HG02943 (cell line): Measurements from ENCODE around the gene EIF2AK2.
"Not testable (repeated sequence)": the region's sequence is repeated elsewhere in the genome, so short reads cannot be mapped to it uniquely, and the experiment has no call there.

ENCODE experiments used
- ATAC-seq: cut with Tn5 transposase; IDR thresholded peaks from one replicate; pipeline ENCODE4 v1.9.1; 2021; ENCODE audit warnings: mild to moderate bottlenecking, low read depth, moderate library complexity; ENCODE audit not compliant: unreplicated experiment

The EIF2AK2 gene

DNA sequence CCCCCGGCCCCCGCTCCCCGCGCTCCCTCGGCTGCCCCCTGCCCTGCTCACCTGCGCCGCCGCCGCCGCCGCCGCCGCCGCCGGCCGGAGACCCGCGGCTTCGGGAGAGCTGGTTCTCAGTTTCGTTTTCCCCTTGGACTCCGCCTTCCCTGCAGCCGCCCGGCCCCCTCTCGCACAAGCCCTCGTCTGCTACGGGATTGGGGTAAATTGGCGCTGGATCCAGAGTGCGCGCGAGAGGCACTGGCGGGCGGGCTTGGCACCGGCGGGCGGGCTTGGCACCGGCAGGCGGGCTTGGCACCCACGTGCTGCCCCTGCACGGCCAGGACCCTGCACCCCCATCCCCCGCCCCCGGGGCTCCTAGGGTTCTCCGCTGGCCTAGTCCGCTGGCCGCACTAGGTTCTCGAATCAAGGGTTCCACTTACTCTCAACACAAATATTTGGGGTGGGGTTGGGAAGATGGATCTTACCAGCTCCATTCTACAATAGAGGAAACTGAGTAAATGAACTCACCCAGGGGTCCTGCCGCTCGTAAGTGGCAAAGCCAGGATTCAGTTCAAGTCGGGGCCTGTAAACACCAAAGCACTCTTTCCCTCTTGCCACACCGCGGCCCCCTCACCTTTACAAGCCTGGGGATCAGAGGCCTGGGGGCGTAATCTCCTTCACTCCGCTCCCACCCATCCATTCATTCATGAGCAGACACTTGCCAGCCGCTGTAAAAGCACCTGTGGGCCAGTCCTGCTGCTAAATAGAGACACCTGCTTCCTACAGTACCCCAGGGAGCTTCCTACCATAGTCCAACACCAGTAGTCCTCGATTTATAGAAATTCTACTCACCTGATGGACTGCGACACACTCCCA lies at the start of gene EIF2AK2:
EIF2AK2 (minus strand) TSS at position 124 of the 858 bp plus-strand sequence. CDS start 9,174 bp downstream, outside the sequence.
- ATAC-seq = peak; percentile 85

DNA sequence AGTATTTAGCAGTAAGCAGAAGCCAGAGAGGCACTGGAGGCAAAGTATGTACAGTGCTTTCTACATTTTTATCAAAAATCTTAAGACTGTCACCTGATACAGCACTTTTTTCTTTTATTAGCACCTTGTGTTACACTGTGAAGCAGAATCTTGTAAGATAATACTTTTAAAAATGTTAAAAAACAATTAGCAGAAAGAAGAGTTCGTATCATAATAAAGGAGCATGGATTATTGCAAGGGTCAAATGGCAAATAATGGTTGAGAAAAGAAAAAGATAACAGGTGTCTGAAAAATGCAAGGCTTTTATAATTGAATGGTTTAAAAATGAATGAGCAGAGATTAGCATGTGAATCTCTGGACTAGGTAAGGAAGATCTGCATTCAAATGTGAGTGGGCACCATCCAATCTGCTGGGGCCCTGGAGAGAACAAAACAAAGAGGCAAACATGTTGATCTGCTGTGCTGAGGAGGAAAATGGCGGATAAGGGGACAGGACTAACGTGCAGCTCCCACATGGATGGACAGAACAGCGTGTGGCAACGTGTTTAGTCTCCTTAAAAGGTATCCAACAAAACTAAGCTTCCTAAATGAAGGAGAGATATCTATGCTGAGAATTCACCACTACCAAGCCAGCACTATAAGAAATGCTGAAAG lies 49.0 kb upstream of the EIF2AK2 start:
- ATAC-seq = no peak

DNA sequence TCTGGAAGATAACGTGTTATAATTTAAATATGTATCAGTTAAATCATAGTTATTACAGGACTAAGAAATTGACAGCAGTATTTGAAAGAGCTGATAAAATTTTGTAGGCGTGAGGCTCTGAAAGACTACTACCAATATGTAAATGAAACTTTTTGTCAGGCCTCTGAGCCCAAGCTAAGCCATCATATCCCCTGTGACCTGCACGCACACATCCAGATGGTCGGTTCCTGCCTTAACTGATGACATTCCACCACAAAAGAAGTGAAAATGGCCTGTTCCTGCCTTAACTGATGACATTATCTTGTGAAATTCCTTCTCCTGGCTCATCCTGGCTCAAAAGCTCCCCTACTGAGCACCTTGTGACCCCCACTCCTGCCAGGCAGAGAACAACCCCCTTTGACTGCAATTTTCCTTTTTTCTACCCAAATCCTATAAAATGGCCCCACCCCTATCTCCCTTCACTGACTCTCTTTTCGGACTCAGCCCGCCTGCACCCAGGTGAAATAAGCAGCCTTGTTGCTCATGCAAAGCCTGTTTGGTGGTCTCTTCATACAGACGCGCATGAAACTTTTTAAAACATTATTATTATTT lies 48.4 kb upstream of the EIF2AK2 start:
- not testable (repeated sequence) for ATAC-seq

DNA sequence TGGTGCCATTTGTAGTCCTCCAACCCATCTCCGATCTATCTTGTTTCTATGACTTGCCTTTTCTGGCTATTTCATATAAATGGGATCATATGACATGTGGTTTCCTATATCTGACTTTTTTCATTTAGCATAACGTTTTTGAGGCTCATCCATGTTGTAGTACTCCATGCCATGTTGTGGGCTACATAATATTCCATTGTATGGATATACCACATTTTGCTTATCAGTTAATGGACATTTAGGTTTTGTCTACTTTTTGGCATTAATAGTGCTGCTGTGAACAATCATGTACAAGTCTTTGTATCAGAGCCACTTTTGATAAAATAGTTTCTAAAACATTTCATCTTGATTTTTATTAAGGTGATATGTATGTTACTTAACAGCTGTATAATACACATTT lies 46.9 kb upstream of the EIF2AK2 start:
- no peak for ATAC-seq

GRCh38 chr2:37201766-37202165 lies 45.0 kb upstream of the EIF2AK2 start:
- ATAC-seq = no peak

- ATAC-seq = no peak
Measured at GRCh38 chr2:37201208-37201607, 44.4 kb upstream of the EIF2AK2 start.

GRCh38 chr2:37198681-37199065 lies 41.9 kb upstream of the EIF2AK2 start:
- ATAC-seq = no peak

DNA sequence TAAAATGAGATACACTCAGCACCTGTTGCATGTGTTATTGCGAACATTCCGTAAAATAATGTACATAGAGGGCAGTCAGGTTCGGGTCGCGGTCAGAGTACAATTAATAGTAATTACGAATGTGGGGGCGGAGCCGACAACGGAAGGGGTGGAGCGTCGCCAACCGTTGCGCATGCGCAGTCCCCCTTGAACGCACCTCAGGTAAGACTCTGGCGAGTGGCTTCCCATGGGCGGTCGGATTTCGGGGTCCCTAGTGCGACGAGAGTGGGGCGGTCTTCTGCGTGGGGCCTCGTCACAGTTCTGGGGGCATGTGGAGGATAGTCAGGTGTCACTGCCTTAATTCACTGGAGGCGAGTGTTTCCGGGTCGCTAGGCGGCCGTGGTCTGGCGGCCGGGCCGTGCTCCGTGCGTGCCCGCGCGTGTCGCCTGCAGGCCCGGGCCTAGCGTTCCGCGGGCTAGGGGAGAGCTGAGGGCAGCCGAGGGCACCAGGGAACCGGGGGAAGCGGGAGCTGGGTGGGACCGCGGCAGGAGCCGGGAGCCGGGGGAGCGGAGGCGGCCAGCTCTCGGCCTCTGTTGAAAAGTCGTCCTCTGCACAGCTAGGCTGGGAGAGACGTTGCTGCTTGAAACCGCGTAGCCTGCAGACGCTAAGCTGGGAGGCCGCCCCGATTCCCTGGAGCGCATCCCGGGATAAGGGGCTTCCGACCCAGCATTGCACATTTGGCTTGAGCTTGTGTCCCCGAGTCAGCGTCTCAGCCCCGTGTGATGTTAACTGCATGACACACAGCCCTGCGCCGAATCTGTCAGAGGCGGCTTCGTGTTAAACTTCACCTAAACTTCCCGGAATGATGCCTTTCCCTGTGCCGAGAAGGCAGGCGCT lies 39.8 kb upstream of the EIF2AK2 start, which contains the start of gene CEBPZOS:
CEBPZOS (plus strand) TSS at position 177 of the 876 bp plus-strand sequence. CDS start 3,209 bp downstream, outside the sequence.
- peak; percentile 83 for ATAC-seq

DNA sequence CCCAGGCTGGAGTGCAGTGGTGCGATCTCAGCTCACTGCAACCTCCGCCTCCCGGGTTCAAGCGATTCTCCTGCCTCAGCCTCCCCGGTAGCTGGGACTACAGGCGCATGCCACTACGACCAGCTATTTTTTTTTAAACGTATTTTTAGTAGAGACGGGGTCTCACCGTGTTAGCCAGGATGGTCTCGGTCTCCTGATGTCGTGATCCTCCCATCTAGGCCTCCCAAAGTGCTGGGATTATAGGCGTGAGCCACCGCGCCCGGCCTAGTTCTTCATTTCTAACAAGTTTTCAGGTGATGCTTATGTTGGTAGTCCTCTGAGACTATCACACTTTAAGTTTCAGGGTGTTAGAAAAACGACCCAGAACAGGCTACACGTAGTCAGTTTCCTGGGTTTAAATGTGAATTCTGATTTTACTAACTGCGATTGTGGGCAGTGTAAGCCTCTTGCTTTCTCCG lies 39.1 kb upstream of the EIF2AK2 start:
- ATAC-seq = not testable (repeated sequence)

GRCh38 chr2:37192551-37192950 lies 35.8 kb upstream of the EIF2AK2 start:
- no peak for ATAC-seq

- no peak for ATAC-seq
Measured at GRCh38 chr2:37191747-37192146, 35.0 kb upstream of the EIF2AK2 start.

- no peak for ATAC-seq
Measured at GRCh38 chr2:37191253-37191652, 34.5 kb upstream of the EIF2AK2 start.

DNA sequence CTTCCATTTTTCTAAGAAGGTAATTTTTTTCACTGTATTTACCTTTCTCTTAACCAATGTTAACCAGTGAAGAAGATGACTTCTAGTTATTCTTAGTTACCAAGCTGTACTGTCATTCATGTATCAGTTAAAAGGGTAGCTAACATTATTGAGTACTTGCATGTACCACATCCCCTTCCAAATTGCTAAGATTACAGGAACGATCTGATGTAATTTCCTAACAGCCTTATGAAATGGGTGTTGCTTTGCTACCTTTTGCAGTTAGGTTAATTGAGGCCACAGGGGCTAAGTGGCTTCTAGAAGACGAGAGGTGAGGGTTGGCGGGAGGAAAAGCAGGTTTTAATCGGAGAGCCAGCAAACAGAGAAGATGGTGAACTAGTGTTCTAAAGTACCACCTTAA lies 33.5 kb upstream of the EIF2AK2 start:
- ATAC-seq = no peak

GRCh38 chr2:37189452-37190153 lies 32.8 kb upstream of the EIF2AK2 start:
- no peak for ATAC-seq

GRCh38 chr2:37188570-37188969 lies 31.8 kb upstream of the EIF2AK2 start, which contains the start of gene SULT6B1:
SULT6B1 (minus strand) TSS chr2:37188670; CDS start chr2:37188640, 30 bp downstream.
- no peak for ATAC-seq

- no peak for ATAC-seq
Measured at GRCh38 chr2:37181726-37182684, 25.2 kb upstream of the EIF2AK2 start.

DNA sequence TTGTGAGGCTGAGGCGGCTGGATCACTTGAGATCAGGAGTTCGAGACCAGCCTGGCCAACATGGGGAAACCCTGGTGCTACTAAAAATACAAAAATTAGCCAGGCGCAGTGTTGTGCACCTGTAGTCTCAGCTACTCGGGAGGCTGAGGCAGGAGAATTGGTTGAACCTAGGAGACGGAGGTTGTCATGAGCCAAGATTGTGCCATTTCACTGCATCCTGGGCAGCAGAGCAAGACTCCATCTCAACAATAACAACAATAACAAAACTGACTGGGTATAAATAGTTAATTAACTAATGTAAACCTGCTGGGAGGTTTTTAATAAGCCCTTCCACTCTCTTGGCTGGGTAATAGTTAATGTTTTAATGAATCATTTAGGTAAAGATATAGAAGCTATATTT lies 23.9 kb upstream of the EIF2AK2 start:
- ATAC-seq = no peak

GRCh38 chr2:37180006-37180639 lies 23.3 kb upstream of the EIF2AK2 start:
- ATAC-seq = no peak
